HG03575 (cell line): Measurements from ENCODE around the gene STBD1.

ENCODE experiments used
- ATAC-seq: cut with Tn5 transposase; IDR thresholded peaks from one replicate; pipeline ENCODE4 v1.9.1; 2021; ENCODE audit not compliant: unreplicated experiment, insufficient number of reproducible peaks, low FRiP score; ENCODE audit errors: extremely low read depth

Gene STBD1

GRCh38 chr4:76305971-76306881 lies at the start of gene STBD1:
Gene STBD1 (plus strand): TSS chr4:76306733. CDS start chr4:76306770, 37 bp downstream.
- no peak for ATAC-seq

GRCh38 chr4:76256968-76257367 lies 49.6 kb upstream of the STBD1 start:
- ATAC-seq, result no peak

GRCh38 chr4:76257824-76258223 lies 48.7 kb upstream of the STBD1 start:
- ATAC-seq, result no peak

- no peak for ATAC-seq
These were observed 46.0 kb upstream of the STBD1 start for GRCh38 chr4:76260571-76260970.

GRCh38 chr4:76265631-76266218 lies 40.8 kb upstream of the STBD1 start:
- ATAC-seq, result no peak

GRCh38 chr4:76266627-76267026 lies 39.9 kb upstream of the STBD1 start:
- ATAC-seq, result no peak

GRCh38 chr4:76267811-76268210 lies 38.7 kb upstream of the STBD1 start:
- ATAC-seq, result no peak

GRCh38 chr4:76270244-76271175 lies 36.0 kb upstream of the STBD1 start:
- no peak for ATAC-seq

- ATAC-seq, result no peak
These were observed 35.3 kb upstream of the STBD1 start for GRCh38 chr4:76271248-76271647.

- no peak for ATAC-seq
These were observed 34.5 kb upstream of the STBD1 start for GRCh38 chr4:76272073-76272472.

- no peak for ATAC-seq
These were observed 34.0 kb upstream of the STBD1 start for GRCh38 chr4:76272582-76272981.

GRCh38 chr4:76272999-76273398 lies 33.5 kb upstream of the STBD1 start:
- no peak for ATAC-seq

GRCh38 chr4:76275486-76276124 lies 30.9 kb upstream of the STBD1 start:
- no peak for ATAC-seq

- no peak for ATAC-seq
These were observed 29.7 kb upstream of the STBD1 start for GRCh38 chr4:76276813-76277212.

GRCh38 chr4:76277667-76278066 lies 28.9 kb upstream of the STBD1 start:
- ATAC-seq, result no peak

- no peak for ATAC-seq
These were observed 27.9 kb upstream of the STBD1 start for GRCh38 chr4:76278583-76278982.

GRCh38 chr4:76279462-76279861 lies 27.1 kb upstream of the STBD1 start:
- no peak for ATAC-seq

- no peak for ATAC-seq
These were observed 25.8 kb upstream of the STBD1 start for GRCh38 chr4:76280488-76281441.
